ENCODE results near the gene CASTOR2. TPM values are rescaled to one million over a fixed set of nuclear protein-coding genes. Genes with fewer than 3 reads are reported as not detected.

The CASTOR2 gene
- total RNA-seq, 1 donor from 2014 or later = 21.3 TPM

GRCh38 chr7:75038508-75038907 is 74.0 kb downstream of the CASTOR2 start:
- no peaks in the 10 kb centered on the region for H3K27me3 Mint-ChIP-seq (ENCODE audit: low read depth, unreplicated experiment)
- FAIRE-seq (no peak), DNase-seq (ENCODE audit: low read depth) (no peak)
- TF ChIP-seq EZH2 (IDR thresholded peaks at IDR 0.05; ENCODE audit: insufficient read depth, low read length) = no peak
- TF ChIP-seq CTCF (IDR thresholded peaks at IDR 0.05; ENCODE audit: insufficient read depth, low read depth, low read length) = no peak
- H3K27ac ChIP-seq (ENCODE audit: low read depth, low read length) = no peak overlapping the region
- H3K9ac ChIP-seq (ENCODE audit: low read length) = no peak overlapping the region
- no peaks in the 10 kb centered on the region for H3K27me3 ChIP-seq (ENCODE audit: insufficient read depth, low read length)
- no peak overlapping the region for H3K27ac Mint-ChIP-seq (ENCODE audit: unreplicated experiment)
- H3K36me3 ChIP-seq (ENCODE audit: insufficient read depth, low read length) = no peaks in the 10 kb centered on the region
- H4K20me1 ChIP-seq (ENCODE audit: insufficient read depth, low read length) = peaks cover 4% of the 10 kb centered on the region
- no peak overlapping the region for H2AFZ ChIP-seq (ENCODE audit: low read depth, low read length)
- H3K4me3 ChIP-seq (ENCODE audit: insufficient read depth, low read depth, low read length) = no peak overlapping the region
- H3K79me2 ChIP-seq (ENCODE audit: insufficient read depth, low read length) = no peaks in the 10 kb centered on the region
- no peaks in the 10 kb centered on the region for H3K9me3 ChIP-seq (ENCODE audit: insufficient read depth, low read depth, low read length)
- peaks cover 5% of the 10 kb centered on the region for H3K4me1 Mint-ChIP-seq (ENCODE audit: low read depth, unreplicated experiment)
- H3K4me2 ChIP-seq (ENCODE audit: low read length) = no peak overlapping the region
- H3K36me3 Mint-ChIP-seq (ENCODE audit: low read depth, unreplicated experiment) = peaks cover 8% of the 10 kb centered on the region
- no peaks in the 10 kb centered on the region for H3K9me3 Mint-ChIP-seq (ENCODE audit: unreplicated experiment)
- H3K4me1 ChIP-seq (ENCODE audit: insufficient read depth, low read length) = peaks cover 8% of the 10 kb centered on the region
- H3K4me3 Mint-ChIP-seq (ENCODE audit: unreplicated experiment) = no peak overlapping the region

- Histone ChIP-seq H3K4me1 (ENCODE audit: insufficient read depth, low read length) (peaks cover 8% of the 10 kb centered on the region), H3K27ac (ENCODE audit: low read depth, low read length) (no peak overlapping the region), H2AFZ (ENCODE audit: low read depth, low read length) (no peak overlapping the region), H3K9ac (ENCODE audit: low read length) (no peak overlapping the region), H3K9me3 (ENCODE audit: insufficient read depth, low read depth, low read length) (no peaks in the 10 kb centered on the region), H3K36me3 (ENCODE audit: insufficient read depth, low read length) (no peaks in the 10 kb centered on the region), H3K4me3 (ENCODE audit: insufficient read depth, low read depth, low read length) (no peak overlapping the region), H3K79me2 (ENCODE audit: insufficient read depth, low read length) (no peaks in the 10 kb centered on the region), H3K4me2 (ENCODE audit: low read length) (peak overlapping the region; percentile 15), H4K20me1 (ENCODE audit: insufficient read depth, low read length) (peaks cover 4% of the 10 kb centered on the region), H3K27me3 (ENCODE audit: insufficient read depth, low read length) (no peaks in the 10 kb centered on the region)
- DNase-seq (ENCODE audit: low read depth) = peak; percentile 46
- H3K27me3 Mint-ChIP-seq (ENCODE audit: low read depth, unreplicated experiment) = no peaks in the 10 kb centered on the region
- no peak for FAIRE-seq
- H3K9me3 Mint-ChIP-seq (ENCODE audit: unreplicated experiment) = no peaks in the 10 kb centered on the region
- no peak for TF ChIP-seq EZH2 (IDR thresholded peaks at IDR 0.05; ENCODE audit: insufficient read depth, low read length)
- TF ChIP-seq CTCF (IDR thresholded peaks at IDR 0.05; ENCODE audit: insufficient read depth, low read depth, low read length) = no peak
- H3K4me1 Mint-ChIP-seq (ENCODE audit: low read depth, unreplicated experiment) = peaks cover 5% of the 10 kb centered on the region
- no peak overlapping the region for H3K4me3 Mint-ChIP-seq (ENCODE audit: unreplicated experiment)
- peaks cover 8% of the 10 kb centered on the region for H3K36me3 Mint-ChIP-seq (ENCODE audit: low read depth, unreplicated experiment)
- H3K27ac Mint-ChIP-seq (ENCODE audit: unreplicated experiment) = no peak overlapping the region
Observed at GRCh38 chr7:75039166-75039565, 74.7 kb downstream of the CASTOR2 start.

GRCh38 chr7:75039709-75040108 is 75.2 kb downstream of the CASTOR2 start:
- Histone ChIP-seq H4K20me1 (ENCODE audit: insufficient read depth, low read length) (peaks cover 4% of the 10 kb centered on the region), H3K4me3 (ENCODE audit: insufficient read depth, low read depth, low read length) (no peak overlapping the region), H3K27ac (ENCODE audit: low read depth, low read length) (no peak overlapping the region), H3K36me3 (ENCODE audit: insufficient read depth, low read length) (no peaks in the 10 kb centered on the region), H3K4me2 (ENCODE audit: low read length) (peak overlapping the region; percentile 15), H3K79me2 (ENCODE audit: insufficient read depth, low read length) (no peaks in the 10 kb centered on the region), H2AFZ (ENCODE audit: low read depth, low read length) (no peak overlapping the region), H3K9me3 (ENCODE audit: insufficient read depth, low read depth, low read length) (no peaks in the 10 kb centered on the region), H3K9ac (ENCODE audit: low read length) (no peak overlapping the region), H3K27me3 (ENCODE audit: insufficient read depth, low read length) (no peaks in the 10 kb centered on the region), H3K4me1 (ENCODE audit: insufficient read depth, low read length) (peaks cover 8% of the 10 kb centered on the region)
- FAIRE-seq = no peak
- Mint-ChIP-seq H3K4me3 (ENCODE audit: unreplicated experiment) (no peak overlapping the region), H3K36me3 (ENCODE audit: low read depth, unreplicated experiment) (peaks cover 8% of the 10 kb centered on the region), H3K9me3 (ENCODE audit: unreplicated experiment) (no peaks in the 10 kb centered on the region), H3K27ac (ENCODE audit: unreplicated experiment) (no peak overlapping the region), H3K27me3 (ENCODE audit: low read depth, unreplicated experiment) (no peaks in the 10 kb centered on the region), H3K4me1 (ENCODE audit: low read depth, unreplicated experiment) (peaks cover 5% of the 10 kb centered on the region)
- TF ChIP-seq CTCF (IDR thresholded peaks at IDR 0.05; ENCODE audit: insufficient read depth, low read depth, low read length) = no peak
- TF ChIP-seq EZH2 (IDR thresholded peaks at IDR 0.05; ENCODE audit: insufficient read depth, low read length) = no peak
- DNase-seq (ENCODE audit: low read depth) = no peak

Data from astrocyte (in vitro differentiated cells and primary cell).